Activated naive CD8-positive, alpha-beta T cell (primary cell): ENCODE data around the gene PRRX1.

Experiments
- H3K27ac Mint-ChIP-seq: one replicate; pipeline ENCODE4 v1.8.0; 2021; ENCODE audit warnings: mixed read lengths
- H3K27me3 Mint-ChIP-seq: one replicate; pipeline ENCODE4 v1.8.0; 2021; ENCODE audit warnings: mixed read lengths
- H3K36me3 Mint-ChIP-seq: one replicate; pipeline ENCODE4 v1.8.0; 2021; ENCODE audit warnings: mixed read lengths
- H3K4me1 Mint-ChIP-seq: one replicate; pipeline ENCODE4 v1.8.0; 2021; ENCODE audit warnings: low read depth, mixed read lengths
- H3K4me3 Mint-ChIP-seq: one replicate; pipeline ENCODE4 v1.8.0; 2021; ENCODE audit warnings: mild to moderate bottlenecking, mixed read lengths
- H3K9me3 Mint-ChIP-seq: one replicate; pipeline ENCODE4 v1.8.0; 2021; ENCODE audit warnings: low read depth, mixed read lengths

The PRRX1 gene

DNA sequence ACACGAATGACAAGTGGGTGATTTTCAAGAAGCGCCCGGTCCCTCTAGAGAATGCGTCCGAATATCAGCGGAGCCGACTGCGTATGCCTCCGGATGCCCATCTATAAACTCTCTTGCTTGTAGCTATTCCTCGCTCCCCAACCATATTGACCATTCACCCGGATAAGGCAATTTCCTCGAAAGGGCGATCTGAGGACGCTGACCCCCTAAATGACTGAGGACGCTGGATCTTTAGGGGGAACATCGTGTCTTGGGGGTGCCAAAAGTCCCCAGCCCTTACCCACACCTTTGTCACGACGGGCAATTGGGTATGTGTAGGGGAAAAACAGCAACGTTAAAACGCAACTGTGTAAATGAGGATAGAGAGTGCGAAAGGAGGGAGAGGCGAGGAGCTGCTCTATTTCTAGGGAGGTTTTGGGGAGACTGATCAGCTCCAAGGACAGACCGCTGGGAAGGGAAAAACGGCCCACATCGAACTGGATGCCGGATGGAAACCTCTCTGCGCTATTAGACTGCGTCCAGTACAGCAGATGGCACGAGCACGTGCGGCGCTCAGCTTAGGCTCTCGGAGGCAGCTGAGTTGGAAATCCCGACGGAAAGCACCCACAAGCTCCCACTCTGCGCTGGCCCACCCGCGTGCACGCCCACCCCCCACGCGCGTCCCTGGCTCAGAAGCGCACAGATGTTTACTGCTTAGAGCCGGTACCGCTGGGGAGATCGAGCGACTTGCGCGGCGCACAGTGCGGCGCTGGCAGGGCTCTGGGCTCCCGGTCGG, 2.9 kb upstream of the PRRX1 start:
- peaks cover 34% of the 10 kb centered on the region for H3K4me1 Mint-ChIP-seq
- no peaks in the 10 kb centered on the region for H3K9me3 Mint-ChIP-seq
- H3K36me3 Mint-ChIP-seq = no peaks in the 10 kb centered on the region
- peaks cover 33% of the 10 kb centered on the region for H3K27me3 Mint-ChIP-seq
- H3K27ac Mint-ChIP-seq = no peak overlapping the region
- H3K4me3 Mint-ChIP-seq = no peak overlapping the region

DNA sequence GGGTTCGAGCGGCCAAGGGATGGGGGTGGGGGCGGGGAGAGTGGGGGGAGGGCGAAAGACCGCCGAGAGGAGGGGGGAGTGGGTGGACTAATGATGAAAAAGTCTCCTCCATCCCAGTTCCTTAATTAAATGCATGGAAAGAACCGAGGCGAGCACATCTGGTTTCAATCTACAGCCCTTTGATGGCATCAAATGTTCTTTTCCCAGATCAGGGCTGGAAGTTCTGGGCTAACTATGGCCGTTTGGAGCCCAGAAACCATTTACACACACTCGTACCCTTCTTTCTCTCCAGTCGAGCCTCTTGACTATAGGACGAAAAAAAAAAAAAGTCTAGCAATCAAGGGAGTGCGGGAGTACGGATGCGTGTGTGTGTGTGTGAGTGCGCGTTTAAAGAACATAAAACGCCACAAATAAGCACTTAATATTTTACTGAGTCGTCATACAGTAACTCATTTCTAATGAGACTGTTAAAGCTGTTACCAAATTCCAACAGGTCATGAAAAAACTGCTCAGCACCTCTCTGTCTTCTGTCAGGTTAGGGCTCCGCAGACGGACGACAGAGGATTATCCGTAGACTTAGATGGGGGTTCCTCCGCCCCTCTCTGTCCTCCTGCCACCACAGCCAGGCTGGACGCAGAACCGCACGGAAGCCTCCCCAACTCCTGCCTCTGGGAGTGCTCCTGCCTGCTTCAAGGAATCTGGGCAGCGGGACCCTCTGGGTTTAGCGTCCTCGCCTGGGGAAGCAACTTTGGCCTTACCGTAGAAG, 2.1 kb upstream of the PRRX1 start:
- H3K4me3 Mint-ChIP-seq = peak overlapping the region; percentile 27
- no peaks in the 10 kb centered on the region for H3K9me3 Mint-ChIP-seq
- peaks cover 38% of the 10 kb centered on the region for H3K4me1 Mint-ChIP-seq
- no peaks in the 10 kb centered on the region for H3K36me3 Mint-ChIP-seq
- H3K27ac Mint-ChIP-seq = no peak overlapping the region
- H3K27me3 Mint-ChIP-seq = peaks cover 35% of the 10 kb centered on the region

DNA sequence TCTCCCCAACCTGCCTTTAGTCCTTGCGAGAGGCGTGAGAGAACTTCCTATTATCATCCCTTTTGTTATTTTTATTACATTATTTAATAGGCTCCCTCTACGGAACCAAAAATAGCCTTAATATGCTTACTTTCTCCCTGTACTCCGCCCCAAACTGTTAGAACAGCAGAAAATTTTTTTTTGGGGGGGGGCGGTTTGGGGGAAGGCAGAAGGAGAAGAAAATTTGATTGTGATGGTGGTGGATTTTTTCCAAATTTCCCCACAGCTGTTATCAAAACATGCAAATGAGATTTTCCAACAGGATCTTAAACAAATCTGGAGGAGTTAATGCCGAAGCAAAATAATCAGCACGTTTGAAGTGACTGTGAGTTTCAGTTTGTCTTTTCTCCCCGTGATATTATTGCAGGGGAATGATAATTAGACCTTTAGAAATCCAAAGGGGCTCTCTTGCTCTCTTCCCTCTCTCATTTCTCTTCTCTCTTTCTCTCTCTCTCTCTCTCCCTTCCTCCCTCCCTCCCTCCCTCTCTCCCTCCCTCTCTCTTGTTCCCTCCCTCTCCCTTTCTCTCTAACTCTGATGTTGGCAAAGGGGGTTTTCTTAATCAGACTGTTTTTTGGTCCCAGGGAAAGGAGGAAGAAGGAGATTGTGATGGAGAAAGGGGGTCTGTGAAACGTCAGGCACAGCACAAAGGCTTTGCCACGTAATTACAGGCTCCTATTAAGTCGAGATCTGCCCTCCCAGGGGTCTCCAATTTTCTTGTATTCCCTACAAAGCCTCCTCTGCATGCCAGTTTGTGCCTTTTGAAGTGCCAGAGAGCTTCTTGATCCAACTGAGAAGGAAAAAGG, 1.1 kb upstream of the PRRX1 start:
- peak overlapping the region; percentile 27 for H3K4me3 Mint-ChIP-seq
- H3K36me3 Mint-ChIP-seq = no peaks in the 10 kb centered on the region
- no peak overlapping the region for H3K27ac Mint-ChIP-seq
- H3K9me3 Mint-ChIP-seq = no peaks in the 10 kb centered on the region
- H3K27me3 Mint-ChIP-seq = peaks cover 40% of the 10 kb centered on the region
- peaks cover 46% of the 10 kb centered on the region for H3K4me1 Mint-ChIP-seq

DNA sequence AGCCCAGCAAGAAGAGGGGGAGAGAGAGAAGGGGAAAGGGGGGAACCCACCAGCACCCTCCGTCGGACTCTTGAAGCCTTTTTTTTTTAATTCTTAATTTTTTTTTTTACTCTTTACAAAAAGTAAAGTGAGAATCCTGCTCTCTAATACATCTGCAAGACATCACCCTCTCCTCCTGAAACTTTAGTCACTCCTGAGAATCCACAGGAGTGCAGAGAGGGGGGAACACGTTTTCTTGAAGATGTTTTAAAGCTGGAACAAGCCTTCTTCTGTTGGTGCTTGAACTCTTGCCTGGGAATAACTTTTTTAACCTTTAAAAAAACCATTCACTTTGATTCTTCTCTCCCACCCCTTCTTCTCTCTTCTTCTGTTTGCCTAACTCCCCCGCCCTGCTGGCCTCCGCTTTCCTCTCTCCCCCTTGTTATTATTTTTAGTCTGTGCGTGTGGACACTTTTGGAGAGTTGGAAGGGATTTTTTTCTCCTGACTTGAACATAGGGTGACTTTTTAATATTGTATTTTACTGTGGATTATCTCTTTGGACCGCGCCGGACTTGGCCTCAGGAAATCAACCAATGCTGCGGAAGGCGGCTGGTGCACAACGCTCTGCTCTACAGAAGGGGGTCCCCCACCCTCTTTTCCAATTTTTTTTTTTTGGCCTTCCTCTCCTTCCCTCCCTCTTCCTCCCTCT, 383 bp upstream of the PRRX1 start:
- Mint-ChIP-seq H3K27me3 (peaks cover 46% of the 10 kb centered on the region), H3K27ac (no peak overlapping the region), H3K4me1 (peaks cover 54% of the 10 kb centered on the region), H3K36me3 (no peaks in the 10 kb centered on the region), H3K9me3 (no peaks in the 10 kb centered on the region), H3K4me3 (peak overlapping the region; percentile 11)

DNA sequence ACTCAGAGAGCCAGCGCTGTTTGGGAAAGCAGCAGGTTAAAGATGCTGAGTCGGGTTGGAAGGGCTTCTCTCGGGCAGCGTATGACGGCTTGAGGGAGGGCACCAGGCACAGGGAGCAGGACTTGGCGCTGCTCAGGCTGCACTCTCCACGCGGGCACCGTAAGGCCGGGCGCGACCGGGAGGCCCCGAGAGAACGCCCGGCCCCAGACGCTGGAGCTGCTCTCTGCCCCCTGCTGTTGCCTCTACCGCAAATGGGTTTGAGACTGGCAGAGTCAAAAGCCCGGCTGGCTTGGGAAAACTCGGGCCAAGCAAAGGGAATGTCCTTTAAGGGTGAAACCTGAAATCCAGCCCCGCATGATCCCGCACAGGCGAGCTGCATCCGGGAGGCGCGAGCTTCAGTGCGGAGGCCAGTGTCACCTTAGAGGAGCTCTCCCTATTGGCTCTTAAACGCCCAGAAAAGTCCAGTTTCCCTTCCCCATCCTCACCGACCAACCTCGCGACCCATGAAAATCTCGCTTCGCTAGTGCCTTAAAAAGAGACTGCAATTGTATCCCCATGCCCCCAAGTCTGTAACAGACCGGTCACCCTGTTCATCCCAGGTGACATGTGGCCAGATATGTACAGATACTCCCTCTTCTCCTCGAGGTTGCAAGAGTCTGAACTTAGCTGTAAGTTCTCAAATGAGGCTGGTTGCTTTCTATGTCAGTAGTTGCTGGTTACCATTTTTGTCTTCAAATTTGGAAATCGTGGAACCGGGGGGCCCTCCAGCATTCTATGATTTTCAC, 1.1 kb downstream of the PRRX1 start:
- H3K4me1 Mint-ChIP-seq = peaks cover 54% of the 10 kb centered on the region
- peak overlapping the region; percentile 52 for H3K4me3 Mint-ChIP-seq
- peaks cover 46% of the 10 kb centered on the region for H3K27me3 Mint-ChIP-seq
- no peak overlapping the region for H3K27ac Mint-ChIP-seq
- no peaks in the 10 kb centered on the region for H3K9me3 Mint-ChIP-seq
- H3K36me3 Mint-ChIP-seq = no peaks in the 10 kb centered on the region

DNA sequence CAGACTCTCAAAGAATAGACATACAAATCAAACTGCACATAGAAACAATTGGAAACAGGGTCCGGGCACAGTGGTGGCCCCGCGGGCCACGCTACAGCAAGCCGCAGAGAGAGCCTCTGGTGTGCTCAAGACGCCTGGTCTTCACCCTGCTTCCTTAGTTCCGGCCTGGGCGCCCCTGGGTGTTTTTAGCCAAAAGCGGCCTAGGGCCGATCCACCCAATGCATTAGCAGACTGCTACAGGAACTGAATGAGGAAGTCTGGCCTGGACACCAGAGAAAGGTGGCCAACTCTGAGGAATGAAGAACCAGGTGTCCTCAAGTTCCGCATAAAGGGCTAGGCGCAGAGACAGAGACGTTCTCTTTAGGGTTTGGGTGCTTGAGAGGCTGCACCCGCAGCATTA, 1.7 kb downstream of the PRRX1 start:
- Mint-ChIP-seq H3K4me1 (peaks cover 52% of the 10 kb centered on the region), H3K27ac (no peak overlapping the region), H3K27me3 (peaks cover 47% of the 10 kb centered on the region), H3K4me3 (no peak overlapping the region), H3K9me3 (no peaks in the 10 kb centered on the region), H3K36me3 (no peaks in the 10 kb centered on the region)

DNA sequence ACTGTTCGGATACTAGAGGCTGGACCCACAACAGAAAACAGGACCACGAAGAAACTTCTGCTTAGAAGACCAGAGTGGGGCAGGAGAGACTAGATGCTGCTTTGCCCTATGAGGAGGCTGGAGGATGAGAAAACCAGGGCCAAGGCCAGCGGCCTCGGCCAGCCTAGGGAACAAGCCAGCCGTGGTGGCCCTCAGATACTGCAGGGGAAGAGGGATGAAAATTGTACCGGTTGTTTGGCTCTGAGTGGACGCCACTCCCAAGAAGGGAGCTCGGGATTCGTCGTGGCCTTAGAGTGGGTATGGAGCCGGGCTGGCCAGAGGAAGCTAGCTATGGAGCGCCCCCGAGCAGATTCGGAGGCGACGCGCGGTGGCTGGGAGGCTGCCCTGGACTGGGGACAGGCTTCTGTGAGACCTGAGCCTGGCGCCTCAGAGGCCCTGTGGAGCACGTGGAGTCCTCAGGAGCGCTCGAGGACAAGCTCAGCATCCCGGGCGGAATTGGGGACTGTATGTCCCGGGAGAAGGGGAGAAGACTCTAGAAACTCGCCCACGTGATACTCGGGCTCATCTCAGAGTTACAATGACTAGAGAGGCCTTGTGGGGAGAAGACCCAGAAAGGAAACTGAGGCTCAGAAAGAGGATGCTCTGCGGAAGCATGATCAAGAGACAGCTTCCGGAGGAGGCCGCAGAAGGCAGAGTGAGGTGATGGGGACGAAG, 2.8 kb downstream of the PRRX1 start:
- H3K27ac Mint-ChIP-seq = no peak overlapping the region
- peaks cover 52% of the 10 kb centered on the region for H3K4me1 Mint-ChIP-seq
- H3K36me3 Mint-ChIP-seq = no peaks in the 10 kb centered on the region
- no peak overlapping the region for H3K4me3 Mint-ChIP-seq
- no peaks in the 10 kb centered on the region for H3K9me3 Mint-ChIP-seq
- H3K27me3 Mint-ChIP-seq = peaks cover 52% of the 10 kb centered on the region

DNA sequence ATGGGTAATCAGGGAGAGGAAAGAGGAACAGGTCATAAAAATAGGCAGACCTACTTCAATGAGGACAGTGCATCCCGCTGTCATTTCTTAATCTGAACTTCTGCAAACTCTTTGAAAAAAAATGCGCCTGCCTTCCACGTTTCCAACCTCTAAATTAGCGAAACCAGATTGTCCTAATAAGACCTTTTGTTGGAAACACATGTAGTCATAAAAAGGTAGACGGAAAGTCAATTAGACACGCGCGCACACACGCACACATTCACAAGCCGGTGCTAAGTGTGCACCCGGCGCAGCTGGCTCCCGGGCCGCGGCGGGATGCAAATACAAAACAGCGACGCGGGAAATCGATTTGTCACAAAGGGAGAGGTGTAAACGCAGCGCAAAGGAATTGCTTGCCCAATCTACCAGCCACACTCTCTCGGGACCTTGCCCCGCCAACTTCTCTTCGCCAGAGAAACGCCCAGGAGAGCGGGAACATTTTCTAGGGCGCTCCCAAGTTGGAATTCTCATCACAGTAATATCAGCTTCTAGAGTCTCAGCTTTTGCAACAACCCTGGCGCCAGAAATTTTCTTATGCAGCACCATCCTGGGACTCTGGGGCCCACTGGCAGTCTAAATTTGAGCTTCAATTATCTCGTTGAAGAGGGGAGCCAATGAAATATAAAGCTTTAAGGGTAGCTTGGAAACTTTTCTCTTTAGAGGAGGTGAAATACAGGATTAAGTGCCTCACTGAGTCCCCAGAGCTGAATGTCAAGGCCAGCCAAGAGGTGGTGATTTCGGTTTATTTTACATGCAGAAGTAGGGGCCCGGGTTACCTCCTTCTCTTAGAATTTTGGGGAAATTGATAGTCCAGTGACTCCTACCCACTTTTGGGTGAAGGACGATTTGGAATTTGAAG, 4.5 kb downstream of the PRRX1 start:
- H3K27ac Mint-ChIP-seq = no peak overlapping the region
- no peaks in the 10 kb centered on the region for H3K9me3 Mint-ChIP-seq
- peaks cover 40% of the 10 kb centered on the region for H3K4me1 Mint-ChIP-seq
- peak overlapping the region; percentile 30 for H3K4me3 Mint-ChIP-seq
- H3K36me3 Mint-ChIP-seq = no peaks in the 10 kb centered on the region
- peaks cover 54% of the 10 kb centered on the region for H3K27me3 Mint-ChIP-seq

DNA sequence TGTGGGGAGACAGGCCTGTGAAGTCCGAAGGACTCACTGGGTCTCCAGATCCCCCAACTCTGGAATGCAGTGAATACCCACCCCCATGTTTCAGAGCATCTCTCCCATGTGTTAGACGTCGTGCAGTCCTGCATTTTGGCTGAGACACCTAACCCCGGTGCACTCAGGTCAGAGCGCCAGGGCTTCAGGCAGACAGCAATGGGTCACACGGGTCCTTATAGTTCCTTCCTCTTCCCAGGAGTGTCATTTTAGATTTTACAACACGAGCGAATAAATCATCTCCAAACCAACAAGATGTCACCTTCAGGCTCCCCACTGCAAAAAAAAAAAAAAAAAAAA, 5.1 kb downstream of the PRRX1 start:
- Mint-ChIP-seq H3K36me3 (no peaks in the 10 kb centered on the region), H3K9me3 (no peaks in the 10 kb centered on the region), H3K4me1 (peaks cover 37% of the 10 kb centered on the region), H3K4me3 (no peak overlapping the region), H3K27ac (no peak overlapping the region), H3K27me3 (peaks cover 57% of the 10 kb centered on the region)

DNA sequence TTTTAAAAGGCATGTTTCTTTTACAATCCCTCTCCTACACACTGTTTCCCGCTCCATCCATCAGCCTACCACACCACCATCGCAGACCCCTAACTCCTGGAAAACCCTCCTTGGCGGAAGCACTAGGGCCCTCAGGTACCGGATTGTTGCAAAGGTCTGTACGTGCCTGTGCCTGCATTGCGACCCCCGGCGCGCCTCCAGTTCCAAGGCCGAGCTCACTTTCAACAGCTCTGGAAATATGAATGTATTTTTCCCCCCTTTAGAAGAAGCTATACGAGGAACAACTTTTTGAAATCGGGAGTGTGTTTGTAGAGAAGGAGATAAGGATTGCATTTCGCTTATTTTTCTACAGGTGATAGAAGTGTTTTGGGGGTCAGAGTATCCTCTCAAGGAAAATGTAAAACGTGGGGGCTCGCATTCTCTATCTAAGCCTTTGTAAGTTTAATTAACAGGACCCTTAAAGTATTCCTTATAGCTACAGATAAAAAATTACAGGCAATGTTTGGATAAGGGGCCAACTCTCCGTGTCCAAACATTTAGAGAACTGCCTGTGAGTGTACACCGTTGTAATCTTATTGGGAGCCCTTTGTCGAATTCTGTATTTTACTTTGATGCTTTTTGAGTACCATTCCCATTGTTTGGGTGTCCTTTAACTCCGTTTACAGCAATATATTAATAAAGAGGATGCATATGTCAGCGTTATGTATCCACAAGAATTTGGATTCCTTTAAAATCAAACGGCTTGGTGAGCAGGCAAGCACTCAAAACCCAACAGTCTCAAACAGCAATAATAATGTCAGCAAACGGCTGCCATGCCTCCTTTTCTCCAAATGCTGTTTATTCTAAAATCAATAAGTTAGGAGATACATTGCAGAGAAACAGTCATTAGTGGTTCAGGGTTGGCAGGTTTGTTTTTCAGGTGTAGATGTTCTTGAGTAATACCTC, 5.9 kb downstream of the PRRX1 start:
- Mint-ChIP-seq H3K4me1 (peaks cover 32% of the 10 kb centered on the region), H3K4me3 (no peak overlapping the region), H3K9me3 (no peaks in the 10 kb centered on the region), H3K27ac (no peak overlapping the region), H3K36me3 (no peaks in the 10 kb centered on the region), H3K27me3 (peaks cover 60% of the 10 kb centered on the region)

DNA sequence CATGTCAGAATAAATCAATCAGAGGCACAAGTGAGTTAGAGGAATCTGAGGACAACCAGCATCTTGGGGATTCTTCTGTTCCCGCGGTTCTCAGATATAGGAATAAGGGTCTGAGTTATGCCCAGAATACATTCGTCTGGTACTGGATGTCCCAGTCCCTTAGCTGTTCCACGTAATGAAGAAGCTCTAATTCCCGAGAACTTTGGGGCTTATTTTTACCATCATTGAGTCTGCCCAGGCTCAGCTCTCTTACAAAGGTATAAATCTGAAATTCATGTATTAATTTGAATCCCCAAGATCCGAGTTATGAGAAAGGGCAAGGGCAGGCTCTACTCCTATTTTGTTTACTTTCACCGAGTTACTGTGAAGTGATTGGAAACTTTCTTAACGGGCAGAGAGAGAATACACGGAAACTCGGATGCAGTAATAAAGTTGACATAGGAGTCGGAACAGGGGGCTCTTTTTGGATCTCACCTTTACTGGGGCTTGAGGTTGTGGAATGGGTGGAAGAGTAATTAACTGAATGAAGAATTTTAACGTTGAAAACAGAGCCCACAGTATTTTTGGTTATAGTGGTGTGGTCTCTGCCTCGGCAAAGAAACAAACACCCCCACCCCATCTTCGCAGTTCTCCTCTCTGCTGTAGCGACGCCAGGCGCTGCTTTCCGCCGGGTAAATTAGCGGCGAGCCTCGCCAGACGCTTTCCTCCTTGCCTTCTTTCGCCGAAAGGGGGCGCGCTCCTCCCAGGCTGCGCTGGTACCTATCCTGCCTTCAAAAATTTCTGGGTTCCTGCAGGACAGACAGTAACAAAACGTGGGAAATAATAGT, 7.1 kb downstream of the PRRX1 start:
- no peaks in the 10 kb centered on the region for H3K36me3 Mint-ChIP-seq
- H3K4me3 Mint-ChIP-seq = no peak overlapping the region
- no peak overlapping the region for H3K27ac Mint-ChIP-seq
- peaks cover 52% of the 10 kb centered on the region for H3K27me3 Mint-ChIP-seq
- no peaks in the 10 kb centered on the region for H3K9me3 Mint-ChIP-seq
- peaks cover 25% of the 10 kb centered on the region for H3K4me1 Mint-ChIP-seq
